Choroid plexus epithelial cell (primary cell): ENCODE measurements around the gene ENDOG.

ENCODE experiments used
- DNase-seq: peaks from one replicate; pipeline ENCODE4 v3.0.0-alpha.2; 2010; ENCODE audit warnings: low read depth
- H3K4me3 ChIP-seq: 2 replicates; pipeline ENCODE4 v1.5.1; 2011; ENCODE audit warnings: low read depth, mild to moderate bottlenecking, control low read depth, low read length, moderate library complexity
- CTCF ChIP-seq: conservative IDR thresholded peaks from 2 replicates; pipeline ENCODE4 v1.5.1; 2011; ENCODE audit warnings: low read depth, mild to moderate bottlenecking, control low read depth, inconsistent platforms, low read length, moderate library complexity

ENDOG gene

DNA sequence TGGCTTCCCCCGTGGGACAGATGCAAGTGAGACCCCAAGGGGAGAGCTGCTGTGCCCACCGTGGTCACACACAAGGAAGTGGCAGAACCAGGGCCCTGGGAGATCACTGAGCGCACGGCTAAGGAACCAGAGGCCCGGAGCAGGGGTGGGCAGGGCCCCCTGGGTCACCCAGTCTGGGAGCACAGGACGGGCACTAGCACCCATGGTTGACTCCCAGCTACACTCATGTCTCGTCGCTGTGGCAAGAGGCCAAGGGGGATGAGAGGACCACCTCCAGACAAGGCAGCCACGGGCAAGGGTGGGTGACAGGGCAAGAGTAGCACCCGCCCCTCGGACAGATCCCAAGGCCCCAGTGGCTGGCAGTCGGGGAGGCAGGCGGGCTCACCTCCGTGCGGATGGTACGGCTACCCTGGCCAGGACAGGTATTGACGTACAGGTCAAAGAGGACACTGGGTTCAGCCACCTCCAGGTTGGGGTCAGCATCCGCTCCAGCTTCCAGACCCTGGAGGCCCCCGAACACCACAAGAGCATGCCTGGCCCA lies 5.1 kb downstream of the ENDOG start:
- H3K4me3 ChIP-seq = no peak overlapping the region
- no peak for DNase-seq
- TF ChIP-seq CTCF = no peak

- TF ChIP-seq CTCF = no peak
- DNase-seq = no peak
- no peak overlapping the region for H3K4me3 ChIP-seq
Measured at GRCh38 chr9:128823903-128824406, 5.7 kb downstream of the ENDOG start.

DNA sequence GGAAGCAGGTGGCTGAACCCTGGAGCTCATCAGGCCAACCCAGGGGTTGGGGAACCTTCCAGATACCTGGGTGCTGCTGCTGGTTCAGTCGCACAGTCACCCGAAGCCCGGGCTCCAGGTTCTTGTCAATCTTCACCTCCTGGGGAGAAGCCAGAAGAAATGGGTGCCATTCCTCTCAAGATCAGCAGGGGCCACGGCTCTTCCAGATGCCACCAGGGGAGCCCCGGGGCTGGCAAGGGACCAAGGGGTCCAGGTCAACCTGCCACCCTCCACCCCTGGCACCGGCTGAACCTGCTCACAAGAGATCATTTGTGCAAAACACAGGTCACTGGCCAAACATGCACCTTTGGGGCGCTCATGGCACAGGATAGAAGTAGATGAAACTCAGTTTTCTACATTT lies 6.6 kb downstream of the ENDOG start:
- TF ChIP-seq CTCF = no peak
- H3K4me3 ChIP-seq = no peak overlapping the region
- no peak for DNase-seq

DNA sequence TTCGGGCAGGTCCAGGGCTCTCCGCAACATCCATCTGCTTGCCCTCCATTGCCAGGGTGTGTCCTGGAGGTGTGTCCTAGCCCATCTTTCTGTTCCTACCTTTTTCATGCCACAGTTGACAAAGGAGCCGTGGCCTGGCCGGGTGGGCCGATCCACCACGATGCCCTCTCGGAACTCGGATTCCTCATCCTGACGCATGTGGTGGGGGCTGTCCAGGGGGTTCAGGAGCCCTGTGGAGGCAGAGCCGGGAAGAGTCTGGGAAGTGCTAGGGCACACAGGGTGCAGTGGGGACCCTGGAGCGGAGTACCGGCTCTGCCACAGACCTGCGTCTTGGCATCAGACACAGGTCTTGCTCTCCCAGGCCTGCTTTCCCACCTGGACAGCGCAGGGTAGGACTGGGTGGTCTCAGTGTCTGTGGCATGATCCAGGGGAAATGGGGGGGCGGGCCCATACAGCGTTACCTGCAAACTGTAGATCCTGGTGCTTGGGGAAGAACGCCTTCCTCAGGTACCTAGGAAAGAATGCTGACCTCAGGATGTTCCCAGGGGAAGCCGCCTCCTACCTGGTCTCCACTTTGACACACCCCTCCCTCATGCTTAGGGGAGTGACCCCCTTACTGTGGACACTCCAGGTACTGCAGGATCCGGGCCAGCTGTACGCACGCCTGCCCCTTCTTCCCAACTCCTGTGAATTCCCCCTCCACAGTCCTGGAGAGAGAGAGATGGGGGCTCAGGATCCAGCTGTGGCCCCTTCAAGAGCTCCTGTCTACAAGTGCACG lies 7.8 kb downstream of the ENDOG start:
- no peak overlapping the region for H3K4me3 ChIP-seq
- no peak for DNase-seq
- TF ChIP-seq CTCF = peak; percentile 8

DNA sequence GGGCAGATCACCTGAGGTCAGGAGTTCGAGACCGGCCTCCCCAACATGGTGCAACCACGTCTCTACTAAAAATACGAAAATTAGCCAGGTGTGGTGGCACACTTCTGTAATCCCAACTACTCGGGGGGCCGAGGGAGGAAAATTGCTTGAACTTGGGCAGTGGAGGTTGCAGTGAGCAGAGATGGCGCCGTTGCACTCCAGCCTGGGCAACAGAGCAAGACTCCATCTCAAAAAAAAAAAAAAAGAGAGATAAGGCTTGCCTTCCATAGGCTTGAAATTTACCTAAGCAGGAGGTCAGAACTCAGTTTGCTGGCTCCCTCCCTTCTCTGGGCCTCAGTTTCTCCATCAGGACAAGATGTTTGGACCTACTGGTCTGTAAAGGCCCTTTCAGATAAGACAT lies 10.0 kb downstream of the ENDOG start:
- peak overlapping the region; percentile 92 for H3K4me3 ChIP-seq
- no peak for DNase-seq
- TF ChIP-seq CTCF = no peak

DNA sequence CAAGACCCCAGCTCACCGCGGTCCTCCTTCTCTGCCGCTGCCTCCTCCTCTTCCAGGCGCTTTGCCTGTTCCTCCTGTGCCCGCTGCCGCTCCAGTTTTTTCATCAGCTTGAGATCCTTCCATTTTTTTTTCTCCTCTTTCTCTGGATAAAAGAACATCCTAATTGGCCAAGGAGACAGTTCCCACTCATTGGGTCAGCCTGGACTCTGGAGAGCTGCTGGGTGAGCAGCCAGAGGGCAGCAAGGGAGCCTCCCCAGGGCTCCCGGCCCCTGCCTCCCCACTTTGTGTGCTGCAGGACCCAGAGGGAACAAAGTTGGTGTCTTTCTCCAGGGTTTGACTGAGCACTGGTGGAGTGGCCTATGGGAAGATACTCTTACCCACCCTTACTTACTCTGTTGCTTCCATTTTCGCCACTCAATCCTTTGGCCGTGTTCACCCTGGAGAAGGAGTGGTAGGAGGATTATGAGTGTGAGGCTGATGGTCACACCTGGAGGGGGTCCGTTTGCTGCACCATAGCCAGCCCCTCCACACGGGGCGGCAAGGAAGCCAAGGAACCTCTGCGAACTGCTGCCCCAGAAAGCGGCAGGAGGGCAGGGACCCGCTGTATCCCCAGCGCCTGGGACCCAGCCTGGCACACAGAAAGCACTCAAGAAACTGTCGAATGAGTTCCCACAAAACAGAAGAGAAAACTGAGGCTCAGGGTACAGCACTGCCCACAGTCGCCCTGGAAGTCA lies 10.6 kb downstream of the ENDOG start:
- DNase-seq = no peak
- H3K4me3 ChIP-seq = peak overlapping the region; percentile 92
- no peak for TF ChIP-seq CTCF
